Activated CD4-positive, alpha-beta T cell treated with anti-CD3 and anti-CD28 coated beads, Interleukin-2, amount 10 ng/mL, durations not matched to agents 24 days and 14 days (primary cell): ENCODE data around the gene C15orf61. TPM values are rescaled to one million over a fixed set of nuclear protein-coding genes. Genes with fewer than 3 reads are reported as not detected.

Source experiments
- DNase-seq: peaks from one replicate; pipeline ENCODE4 v3.0.0; 2022
- H3K27ac Mint-ChIP-seq: one replicate; pipeline ENCODE4 v1.8.0; 2022; ENCODE audit warnings: mild to moderate bottlenecking, mixed read lengths
- H3K27me3 Mint-ChIP-seq: one replicate; pipeline ENCODE4 v1.8.0; 2022; ENCODE audit warnings: mixed read lengths
- H3K36me3 Mint-ChIP-seq: one replicate; pipeline ENCODE4 v1.8.0; 2022; ENCODE audit warnings: low read depth, mild to moderate bottlenecking, mixed read lengths
- H3K4me1 Mint-ChIP-seq: one replicate; pipeline ENCODE4 v1.8.0; 2021; ENCODE audit warnings: mixed read lengths
- H3K4me3 Mint-ChIP-seq: one replicate; pipeline ENCODE4 v1.8.0; 2022; ENCODE audit warnings: mild to moderate bottlenecking, moderate library complexity, mixed read lengths
- H3K9me3 Mint-ChIP-seq: one replicate; pipeline ENCODE4 v1.8.0; 2021; ENCODE audit warnings: mixed read lengths
- intact Hi-C: fragments of 100-400 bp; cut with micrococcal nuclease; formaldehyde crosslinking; loops from one replicate; pipeline ENCODE4 v1.15.1; 2023
- total RNA-seq: library from RNA; stranded (reverse); gene quantifications from 2 replicates; pipeline ENCODE4 v1.2.3, GENCODE V29; 2022

Gene C15orf61
- 4.7 and 7.3 TPM in 2 replicates for total RNA-seq

GRCh38 chr15:67521029-67521782 is at the start of gene C15orf61:
TSS of gene C15orf61 (plus strand) at chr15:67521131. CDS start at chr15:67521249, 118 bp downstream.
- no peaks in the 10 kb centered on the region for H3K9me3 Mint-ChIP-seq
- H3K27me3 Mint-ChIP-seq, result no peaks in the 10 kb centered on the region
- intact Hi-C loops, result loop anchor here (1.0 to 10.0 kb wide), 3 partner anchors 21 to 534 kb away; partner anchors contain the start of genes MAP2K5, PIAS1 and RNU6-1
- DNase-seq, result peak; percentile 96
- H3K4me1 Mint-ChIP-seq, result peaks cover 25% of the 10 kb centered on the region
- peak within 1 kb of the TSS; percentile 98 for H3K4me3 Mint-ChIP-seq
- peak within 1 kb of the TSS; percentile 99 for H3K27ac Mint-ChIP-seq
- H3K36me3 Mint-ChIP-seq, result peaks cover 9% of the 10 kb centered on the region

- Mint-ChIP-seq H3K4me3 (no peak overlapping the region), H3K36me3 (no peaks in the 10 kb centered on the region), H3K27me3 (peaks cover 5% of the 10 kb centered on the region), H3K4me1 (no peaks in the 10 kb centered on the region), H3K27ac (no peak overlapping the region), H3K9me3 (no peaks in the 10 kb centered on the region)
- peak; percentile 39 for DNase-seq
- intact Hi-C loops, result no loop called here
Measured at GRCh38 chr15:67472957-67473356, 48.0 kb upstream of the C15orf61 start.

GRCh38 chr15:67474405-67475110 is 46.4 kb upstream of the C15orf61 start:
- H3K27me3 Mint-ChIP-seq, result peaks cover 9% of the 10 kb centered on the region
- intact Hi-C loops, result no loop called here
- no peaks in the 10 kb centered on the region for H3K9me3 Mint-ChIP-seq
- no peak overlapping the region for H3K27ac Mint-ChIP-seq
- no peaks in the 10 kb centered on the region for H3K4me1 Mint-ChIP-seq
- no peaks in the 10 kb centered on the region for H3K36me3 Mint-ChIP-seq
- H3K4me3 Mint-ChIP-seq, result no peak overlapping the region
- DNase-seq, result no peak

GRCh38 chr15:67479781-67480505 is 41.0 kb upstream of the C15orf61 start:
- H3K27me3 Mint-ChIP-seq, result peaks cover 16% of the 10 kb centered on the region
- no peaks in the 10 kb centered on the region for H3K36me3 Mint-ChIP-seq
- H3K9me3 Mint-ChIP-seq, result peaks cover 6% of the 10 kb centered on the region
- H3K4me1 Mint-ChIP-seq, result no peaks in the 10 kb centered on the region
- no peak overlapping the region for H3K27ac Mint-ChIP-seq
- intact Hi-C loops, result no loop called here
- DNase-seq, result peak; percentile 35
- no peak overlapping the region for H3K4me3 Mint-ChIP-seq

GRCh38 chr15:67480741-67481140 is 40.2 kb upstream of the C15orf61 start:
- no peak for DNase-seq
- H3K4me1 Mint-ChIP-seq, result no peaks in the 10 kb centered on the region
- H3K36me3 Mint-ChIP-seq, result no peaks in the 10 kb centered on the region
- intact Hi-C loops, result no loop called here
- peaks cover 10% of the 10 kb centered on the region for H3K9me3 Mint-ChIP-seq
- no peak overlapping the region for H3K4me3 Mint-ChIP-seq
- no peak overlapping the region for H3K27ac Mint-ChIP-seq
- H3K27me3 Mint-ChIP-seq, result peaks cover 19% of the 10 kb centered on the region

GRCh38 chr15:67481680-67482079 is 39.3 kb upstream of the C15orf61 start:
- Mint-ChIP-seq H3K4me3 (no peak overlapping the region), H3K4me1 (no peaks in the 10 kb centered on the region), H3K27ac (no peak overlapping the region), H3K27me3 (peaks cover 19% of the 10 kb centered on the region), H3K36me3 (no peaks in the 10 kb centered on the region), H3K9me3 (peaks cover 10% of the 10 kb centered on the region)
- peak; percentile 47 for DNase-seq
- intact Hi-C loops, result no loop called here

GRCh38 chr15:67495585-67495984 is 25.3 kb upstream of the C15orf61 start:
- Mint-ChIP-seq H3K4me3 (no peak overlapping the region), H3K36me3 (no peaks in the 10 kb centered on the region), H3K9me3 (no peaks in the 10 kb centered on the region), H3K27ac (no peak overlapping the region), H3K4me1 (peaks cover 2% of the 10 kb centered on the region), H3K27me3 (peaks cover 3% of the 10 kb centered on the region)
- no peak for DNase-seq
- intact Hi-C loops, result no loop called here

- DNase-seq, result no peak
- intact Hi-C loops, result loop anchor here (5.0 kb wide), 1 partner anchor 316 kb away; no protein-coding TSS in a partner anchor
- no peaks in the 10 kb centered on the region for H3K9me3 Mint-ChIP-seq
- H3K27me3 Mint-ChIP-seq, result peaks cover 4% of the 10 kb centered on the region
- H3K27ac Mint-ChIP-seq, result no peak overlapping the region
- H3K4me1 Mint-ChIP-seq, result peaks cover 3% of the 10 kb centered on the region
- no peaks in the 10 kb centered on the region for H3K36me3 Mint-ChIP-seq
- no peak overlapping the region for H3K4me3 Mint-ChIP-seq
Measured at GRCh38 chr15:67501177-67501835, 19.6 kb upstream of the C15orf61 start.

GRCh38 chr15:67501836-67502461 is 19.0 kb upstream of the C15orf61 start:
- no peak for DNase-seq
- H3K27ac Mint-ChIP-seq, result no peak overlapping the region
- H3K27me3 Mint-ChIP-seq, result peaks cover 4% of the 10 kb centered on the region
- H3K4me1 Mint-ChIP-seq, result peaks cover 3% of the 10 kb centered on the region
- H3K9me3 Mint-ChIP-seq, result no peaks in the 10 kb centered on the region
- no peak overlapping the region for H3K4me3 Mint-ChIP-seq
- intact Hi-C loops, result loop anchor here (5.0 kb wide), 1 partner anchor 315 kb away; no protein-coding TSS in a partner anchor
- no peaks in the 10 kb centered on the region for H3K36me3 Mint-ChIP-seq

GRCh38 chr15:67504056-67504455 is 16.9 kb upstream of the C15orf61 start:
- H3K9me3 Mint-ChIP-seq, result no peaks in the 10 kb centered on the region
- no peak for DNase-seq
- H3K4me3 Mint-ChIP-seq, result no peak overlapping the region
- peaks cover 3% of the 10 kb centered on the region for H3K4me1 Mint-ChIP-seq
- H3K36me3 Mint-ChIP-seq, result no peaks in the 10 kb centered on the region
- no peak overlapping the region for H3K27ac Mint-ChIP-seq
- H3K27me3 Mint-ChIP-seq, result peaks cover 4% of the 10 kb centered on the region
- intact Hi-C loops, result loop anchor here (5.0 kb wide), 1 partner anchor 313 kb away; no protein-coding TSS in a partner anchor

- H3K4me1 Mint-ChIP-seq, result peaks cover 3% of the 10 kb centered on the region
- peaks cover 4% of the 10 kb centered on the region for H3K27me3 Mint-ChIP-seq
- DNase-seq, result no peak
- no peak overlapping the region for H3K4me3 Mint-ChIP-seq
- no peak overlapping the region for H3K27ac Mint-ChIP-seq
- intact Hi-C loops, result loop anchor here (5.0 kb wide), 1 partner anchor 313 kb away; no protein-coding TSS in a partner anchor
- no peaks in the 10 kb centered on the region for H3K36me3 Mint-ChIP-seq
- no peaks in the 10 kb centered on the region for H3K9me3 Mint-ChIP-seq
Measured at GRCh38 chr15:67504796-67505195, 16.1 kb upstream of the C15orf61 start.

GRCh38 chr15:67505675-67506572 is 15.0 kb upstream of the C15orf61 start:
- Mint-ChIP-seq H3K27ac (no peak overlapping the region), H3K4me3 (no peak overlapping the region), H3K9me3 (no peaks in the 10 kb centered on the region), H3K36me3 (no peaks in the 10 kb centered on the region), H3K27me3 (no peaks in the 10 kb centered on the region), H3K4me1 (peaks cover 3% of the 10 kb centered on the region)
- intact Hi-C loops, result no loop called here
- DNase-seq, result no peak
